ENCODE results near the gene RNF121.

The RNF121 gene

GRCh38 chr11:72005347-72006260 is 76.8 kb downstream of the RNF121 start:
- no peak for DNase-seq (ENCODE audit: low read depth, low spot score)

- no peak for DNase-seq (ENCODE audit: low read depth, low spot score)
These were observed 77.7 kb downstream of the RNF121 start for GRCh38 chr11:72006309-72007088.

DNA sequence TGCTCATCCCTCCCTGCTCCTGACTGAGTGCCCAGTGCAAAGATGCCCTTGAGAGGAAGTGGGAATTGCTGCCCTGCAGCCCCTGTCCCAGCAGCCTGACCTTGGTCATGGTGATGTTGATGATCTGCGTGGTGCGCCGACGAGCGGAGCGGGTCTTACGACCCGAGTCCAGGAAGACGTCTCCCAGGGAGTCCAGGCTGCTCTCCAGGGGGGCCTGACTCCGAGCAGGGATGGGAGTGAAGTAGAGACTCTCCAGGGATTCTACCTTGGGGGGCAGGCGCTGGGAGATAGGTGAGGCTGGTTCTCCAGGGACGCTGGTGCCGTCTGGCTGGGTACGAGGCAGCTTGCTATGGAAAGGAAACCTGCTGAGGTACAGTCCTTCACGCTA is 78.2 kb downstream of the RNF121 start:
- no peak for DNase-seq (ENCODE audit: low read depth, low spot score)

GRCh38 chr11:72007587-72007986 is 78.7 kb downstream of the RNF121 start:
- no peak for DNase-seq (ENCODE audit: low read depth, low spot score)

- DNase-seq (ENCODE audit: low read depth, low spot score): no peak
These were observed 79.9 kb downstream of the RNF121 start for GRCh38 chr11:72008728-72009127.

DNA sequence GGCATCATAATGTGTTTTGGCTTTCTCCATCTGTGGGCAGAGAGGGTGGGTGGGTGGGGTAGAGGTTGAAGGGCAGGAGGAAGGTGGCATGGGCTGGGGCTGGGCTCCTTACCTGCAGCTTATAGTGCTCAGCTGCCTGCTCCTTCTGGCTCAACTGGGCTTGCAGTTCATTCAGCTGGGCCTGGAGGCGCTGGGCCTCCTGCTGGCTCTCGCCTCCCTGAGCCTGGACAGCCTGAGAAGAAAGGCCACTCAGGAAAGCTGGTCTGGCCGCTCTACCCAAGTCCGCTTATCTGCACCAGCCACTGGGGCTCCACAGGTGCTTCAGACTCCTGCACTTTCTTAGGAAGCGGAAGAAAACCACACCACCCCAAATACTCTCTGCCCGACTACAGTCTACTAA is 80.3 kb downstream of the RNF121 start:
- no peak for DNase-seq (ENCODE audit: low read depth, low spot score)

GRCh38 chr11:72010529-72011233 is 81.8 kb downstream of the RNF121 start:
- DNase-seq (ENCODE audit: low read depth, low spot score): no peak

DNA sequence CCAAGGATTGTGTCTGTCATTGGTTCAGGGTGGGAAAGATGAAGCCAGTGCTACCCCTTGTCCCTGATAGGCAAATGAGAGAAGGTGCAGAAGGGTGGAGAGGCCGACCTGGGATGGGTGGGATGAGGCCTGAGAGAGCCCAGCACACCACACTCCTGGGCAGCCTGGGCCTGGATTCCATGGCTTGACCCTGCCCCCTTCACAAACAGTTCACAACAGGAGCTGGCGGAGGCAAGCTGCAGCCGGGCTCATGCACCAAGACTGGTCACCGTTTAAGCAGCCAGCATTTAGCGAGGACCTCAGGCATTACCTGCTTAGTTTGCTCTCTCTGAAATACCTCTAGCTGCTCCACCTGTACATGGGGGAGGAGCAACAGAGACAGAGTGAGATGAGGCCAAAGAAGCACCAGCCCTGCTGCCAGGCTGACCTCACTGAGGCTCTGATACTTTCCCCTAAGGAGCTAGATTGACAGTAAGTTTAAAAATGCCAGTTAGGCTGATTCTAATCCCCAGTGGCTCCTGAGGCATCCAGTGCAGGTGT is 83.3 kb downstream of the RNF121 start:
- DNase-seq (ENCODE audit: low read depth, low spot score): no peak

DNA sequence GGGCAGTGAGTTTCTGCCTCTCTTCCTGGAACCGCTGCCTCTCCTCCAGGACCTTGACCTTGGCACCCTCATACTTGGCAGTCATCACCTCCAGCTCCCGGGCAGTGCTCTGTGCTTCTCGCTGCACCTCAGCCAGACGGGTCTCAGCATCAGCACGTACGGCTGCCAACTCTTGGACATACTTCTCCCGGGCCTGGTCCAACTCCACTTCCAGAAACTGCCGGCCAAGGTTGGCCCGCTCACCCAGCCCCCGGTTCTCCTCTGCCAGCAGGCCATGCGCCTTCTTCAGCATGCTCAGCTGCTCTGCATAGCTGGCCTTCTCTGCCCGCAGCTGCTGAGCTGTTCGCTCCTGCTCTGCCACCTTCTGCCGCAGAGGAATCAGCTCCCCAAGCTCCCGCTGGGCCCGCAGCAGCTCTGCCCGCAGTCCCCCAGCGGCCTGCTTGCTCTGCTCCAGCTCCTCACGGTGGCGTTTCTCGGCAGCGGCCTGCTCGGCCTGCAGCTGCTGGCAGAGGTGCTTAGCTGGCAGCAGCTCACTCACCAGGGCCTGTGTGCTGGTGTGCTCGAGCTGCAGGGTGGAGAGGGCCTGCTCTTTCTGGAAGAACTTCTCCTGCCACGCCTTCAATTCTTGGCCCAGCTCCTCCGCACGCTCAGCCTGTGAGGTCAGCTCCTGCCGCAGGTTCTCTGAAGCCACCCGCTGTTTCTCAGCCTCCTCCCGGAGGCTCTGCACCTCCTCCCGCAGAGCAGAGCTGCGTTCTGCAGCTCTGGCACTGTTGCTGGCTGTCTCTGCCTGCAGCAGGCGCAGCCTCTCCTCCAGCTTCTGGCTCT is 84.3 kb downstream of the RNF121 start:
- no peak for DNase-seq (ENCODE audit: low read depth, low spot score)

DNA sequence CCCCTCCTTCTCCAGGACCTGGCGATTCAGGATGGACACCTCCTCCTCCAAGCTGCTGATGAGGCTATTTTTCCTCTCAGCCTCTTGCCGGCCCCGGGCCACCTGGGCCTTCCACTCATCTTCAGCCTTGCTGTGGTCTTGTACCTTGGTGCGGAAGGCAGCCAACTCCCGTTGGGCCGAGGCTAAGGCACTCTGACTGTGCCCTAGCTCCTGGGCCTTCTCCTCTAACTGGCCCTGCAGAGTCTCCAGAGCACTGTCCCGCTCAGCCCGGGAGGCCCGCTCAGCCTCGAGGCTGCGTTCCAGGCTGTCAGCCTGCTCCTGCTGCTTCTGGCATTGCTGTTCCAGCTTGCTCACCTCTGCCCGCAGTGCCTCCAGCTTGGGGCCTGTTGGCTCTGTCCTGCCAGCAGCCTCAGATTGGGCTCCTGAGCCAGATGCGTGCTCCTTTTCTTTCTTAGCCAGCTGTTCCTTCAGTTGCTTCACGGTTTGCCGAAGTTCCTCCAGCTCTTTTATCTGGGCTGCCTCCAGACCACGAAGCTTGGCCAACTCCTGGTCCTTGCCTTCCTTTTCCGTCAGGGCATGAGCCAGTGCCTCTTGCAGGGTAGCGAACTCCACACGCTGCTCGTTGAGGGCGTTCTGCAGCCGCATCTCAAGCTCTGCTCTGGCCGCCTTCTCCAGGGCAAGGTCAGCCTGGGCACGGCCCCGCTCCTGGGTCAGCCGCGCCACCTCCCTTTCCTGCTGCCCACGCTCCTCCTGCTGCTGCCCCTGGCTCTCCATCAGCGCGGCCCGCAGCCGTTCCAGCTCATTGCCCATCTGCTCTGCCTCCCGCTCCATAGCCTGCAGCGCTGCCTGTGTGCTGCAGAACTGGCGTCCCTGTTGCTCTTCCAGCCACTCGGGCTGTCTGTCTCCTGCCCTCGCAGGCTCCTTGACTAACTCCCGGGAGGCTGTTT is 85.2 kb downstream of the RNF121 start:
- no peak for DNase-seq (ENCODE audit: low read depth, low spot score)

GRCh38 chr11:72014761-72015320 is 86.0 kb downstream of the RNF121 start:
- no peak for DNase-seq (ENCODE audit: low read depth, low spot score)

DNA sequence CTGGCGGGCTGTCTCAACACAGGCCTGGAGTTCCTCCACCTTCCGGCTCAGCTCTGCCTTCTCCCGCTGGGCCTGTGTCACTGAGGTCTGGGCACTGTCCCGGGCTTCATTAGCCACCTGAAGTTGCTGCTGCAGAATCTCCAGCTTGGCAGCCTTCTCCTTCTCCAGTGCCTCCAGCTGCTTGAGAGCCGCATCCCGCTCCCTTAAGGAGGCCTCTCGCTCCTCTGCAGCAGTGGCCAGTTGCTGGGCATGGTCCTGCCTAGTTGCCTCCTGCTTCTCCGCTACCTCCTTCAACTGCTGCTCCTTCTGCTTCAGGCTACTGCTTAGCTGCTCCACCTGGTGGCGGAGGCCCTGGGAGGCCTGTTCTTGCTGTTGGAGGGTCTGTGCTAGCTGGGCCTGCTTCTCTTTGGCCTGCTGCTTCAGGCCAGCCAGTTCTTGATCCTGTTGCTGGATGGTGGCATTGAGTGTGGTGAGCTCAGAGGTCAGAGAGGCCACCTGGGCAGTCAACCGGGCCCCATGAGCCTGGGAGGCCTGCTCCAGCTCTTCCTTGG is 86.7 kb downstream of the RNF121 start:
- DNase-seq (ENCODE audit: low read depth, low spot score): no peak

DNA sequence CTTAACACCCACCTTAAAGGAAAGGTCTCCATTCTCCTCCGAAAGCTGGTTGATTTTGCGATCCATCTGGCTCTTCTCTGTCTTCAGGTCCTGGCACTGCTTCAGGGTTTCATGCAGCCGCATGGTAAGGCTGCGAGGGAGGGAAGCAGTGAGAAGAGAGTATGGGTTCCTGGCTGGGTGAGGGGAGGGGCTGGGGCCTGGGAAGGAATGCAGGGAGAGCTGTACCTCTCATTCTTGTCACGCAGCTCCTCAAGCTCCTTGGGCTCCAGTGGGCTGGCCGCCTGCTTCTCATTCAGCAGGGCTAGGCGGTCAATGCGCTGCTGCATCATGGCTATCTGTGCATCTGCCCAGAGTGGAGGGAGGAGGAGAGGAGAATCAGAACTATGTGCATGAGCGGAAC is 89.3 kb downstream of the RNF121 start:
- no peak for DNase-seq (ENCODE audit: low read depth, low spot score)

DNA sequence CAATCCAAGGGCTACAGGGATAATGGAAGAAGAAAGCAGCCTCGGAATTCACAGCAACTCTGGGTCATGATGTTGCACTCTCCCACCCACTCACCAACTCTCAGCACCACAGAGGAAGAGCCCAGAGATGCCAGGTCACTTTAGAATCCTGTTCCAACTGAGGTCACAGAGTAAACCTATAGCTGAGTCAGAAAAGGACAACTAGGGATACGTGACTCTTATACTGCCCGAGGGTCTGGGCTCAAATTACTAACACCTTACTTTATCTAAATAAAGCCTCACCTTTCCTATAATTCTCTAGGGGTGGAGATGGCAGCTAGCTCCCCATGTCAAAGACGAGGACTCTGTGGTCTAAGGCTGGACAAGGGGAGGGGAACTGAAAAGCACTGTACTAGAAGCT is 94.5 kb downstream of the RNF121 start:
- no peak for DNase-seq (ENCODE audit: low read depth, low spot score)

- DNase-seq (ENCODE audit: low read depth, low spot score): no peak
These were observed 95.4 kb downstream of the RNF121 start for GRCh38 chr11:72024069-72024754.

- no peak for DNase-seq (ENCODE audit: low read depth, low spot score)
These were observed 97.2 kb downstream of the RNF121 start for GRCh38 chr11:72026090-72026489.

- no peak for DNase-seq (ENCODE audit: low read depth, low spot score)
These were observed 101.7 kb downstream of the RNF121 start for GRCh38 chr11:72030472-72031045.

DNA sequence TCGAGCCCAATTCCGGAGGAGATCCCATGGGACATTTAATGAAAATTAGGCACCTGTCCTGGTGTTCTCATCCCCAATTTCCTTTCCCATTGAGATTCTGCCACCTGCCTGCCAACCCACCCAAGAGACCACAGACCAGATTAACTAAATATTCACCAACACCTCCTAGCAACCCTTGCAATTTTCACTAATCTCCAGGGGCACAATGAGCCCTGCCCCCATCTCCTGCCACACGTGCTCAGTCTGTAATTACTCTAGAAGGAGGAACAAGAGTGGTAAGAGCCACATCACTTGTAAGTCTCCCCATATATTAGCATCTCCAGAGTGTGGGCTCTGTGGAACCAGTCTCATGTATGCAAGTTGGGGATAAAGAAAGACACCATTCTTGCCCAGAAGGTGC is 107.8 kb downstream of the RNF121 start:
- DNase-seq (ENCODE audit: low read depth, low spot score): no peak
